ENCODE data around the gene DARS1. TPM values are rescaled to one million over a fixed set of nuclear protein-coding genes. Genes with fewer than 3 reads are reported as not detected.
A peak's percentile ranks its signal among the peaks of the same experiment; 100 is the strongest.

Gene DARS1
- total RNA-seq, 1 donor from 2014 or later = 82.9 TPM

DNA sequence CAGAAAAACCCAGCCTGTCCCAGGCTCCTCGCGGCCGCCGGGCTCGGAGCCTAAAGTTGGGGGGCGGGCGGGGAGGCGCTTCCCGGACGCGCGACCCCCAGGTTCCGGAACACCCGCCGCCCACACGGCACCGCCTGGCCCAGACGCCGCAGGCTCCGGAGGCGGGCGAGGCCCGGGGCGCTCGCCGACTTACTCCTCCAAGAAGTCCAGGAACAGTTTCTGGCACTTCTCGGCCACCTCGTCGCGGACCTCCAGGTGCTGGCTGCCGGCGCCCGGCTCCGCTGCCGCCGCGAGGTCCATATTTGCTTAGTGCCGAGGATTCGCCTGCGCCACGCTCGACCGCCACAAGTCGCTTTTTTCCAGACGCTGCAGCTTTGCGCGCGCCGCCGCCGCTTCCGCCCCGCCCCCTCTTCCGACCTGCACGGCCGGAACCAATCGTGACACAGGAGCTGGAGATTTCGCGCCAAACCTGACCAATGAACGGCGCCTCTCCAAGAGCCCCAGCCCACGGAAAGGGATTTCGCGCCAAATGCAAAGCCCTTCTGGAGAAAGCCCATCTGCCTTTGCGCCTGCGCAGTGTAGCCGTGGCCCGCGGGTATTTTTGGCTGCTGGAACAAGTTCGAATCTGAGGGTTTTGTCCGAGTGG lies 109.2 kb downstream of the DARS1 start, which contains the start of gene MCM6:
Gene MCM6, minus strand, starts transcription at position 378 of the 646 bp plus-strand sequence. Its CDS starts 78 bp downstream, at position 300.
- TF ChIP-seq, protein P1, sequence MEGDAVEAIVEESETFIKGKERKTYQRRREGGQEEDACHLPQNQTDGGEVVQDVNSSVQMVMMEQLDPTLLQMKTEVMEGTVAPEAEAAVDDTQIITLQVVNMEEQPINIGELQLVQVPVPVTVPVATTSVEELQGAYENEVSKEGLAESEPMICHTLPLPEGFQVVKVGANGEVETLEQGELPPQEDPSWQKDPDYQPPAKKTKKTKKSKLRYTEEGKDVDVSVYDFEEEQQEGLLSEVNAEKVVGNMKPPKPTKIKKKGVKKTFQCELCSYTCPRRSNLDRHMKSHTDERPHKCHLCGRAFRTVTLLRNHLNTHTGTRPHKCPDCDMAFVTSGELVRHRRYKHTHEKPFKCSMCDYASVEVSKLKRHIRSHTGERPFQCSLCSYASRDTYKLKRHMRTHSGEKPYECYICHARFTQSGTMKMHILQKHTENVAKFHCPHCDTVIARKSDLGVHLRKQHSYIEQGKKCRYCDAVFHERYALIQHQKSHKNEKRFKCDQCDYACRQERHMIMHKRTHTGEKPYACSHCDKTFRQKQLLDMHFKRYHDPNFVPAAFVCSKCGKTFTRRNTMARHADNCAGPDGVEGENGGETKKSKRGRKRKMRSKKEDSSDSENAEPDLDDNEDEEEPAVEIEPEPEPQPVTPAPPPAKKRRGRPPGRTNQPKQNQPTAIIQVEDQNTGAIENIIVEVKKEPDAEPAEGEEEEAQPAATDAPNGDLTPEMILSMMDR (IDR thresholded peaks at IDR 0.05; ENCODE audit: unreplicated experiment) = no peak
- Mint-ChIP-seq H3K4me3 (ENCODE audit: unreplicated experiment) (peak within 1 kb of the TSS; percentile 94), H3K36me3 (ENCODE audit: low read depth, unreplicated experiment) (peaks cover 3% of the 10 kb centered on the region), H3K4me1 (ENCODE audit: unreplicated experiment) (peaks cover 12% of the 10 kb centered on the region), H3K9me3 (ENCODE audit: unreplicated experiment) (no peaks in the 10 kb centered on the region), H3K27me3 (ENCODE audit: unreplicated experiment) (peaks cover 9% of the 10 kb centered on the region), H3K27ac (ENCODE audit: unreplicated experiment) (peak within 1 kb of the TSS; percentile 37)
- peak; percentile 95 for DNase-seq (ENCODE audit: low spot score)

DNA sequence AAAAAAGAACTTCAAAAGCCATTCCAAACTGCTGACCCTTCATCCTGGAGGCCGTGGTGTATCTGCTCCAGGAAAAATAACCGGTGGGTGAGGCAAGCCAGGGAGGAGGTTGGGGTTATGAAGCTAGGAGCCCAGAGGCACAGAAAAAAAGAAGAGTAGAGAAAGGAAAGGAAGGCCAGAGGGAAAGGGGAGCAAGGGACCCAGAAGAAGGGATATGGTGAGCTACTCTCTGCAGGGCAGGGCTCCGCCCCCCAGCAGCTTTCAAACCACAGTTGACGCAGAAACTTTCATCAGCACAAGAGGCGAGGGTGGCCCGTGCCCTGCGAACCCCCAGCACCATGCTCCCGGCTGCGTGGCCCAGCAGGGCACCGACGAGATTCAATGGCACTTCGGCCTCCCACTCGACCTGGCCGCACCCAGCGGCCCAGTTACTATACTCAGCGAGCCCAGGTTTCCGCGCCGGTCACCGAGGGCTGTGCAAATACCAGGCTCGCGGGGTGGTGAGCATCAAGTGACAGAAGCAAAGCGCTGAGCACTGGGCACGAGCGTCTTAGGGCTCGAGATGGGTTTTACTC lies 109.8 kb downstream of the DARS1 start:
- H3K4me1 Mint-ChIP-seq (ENCODE audit: unreplicated experiment) = peaks cover 12% of the 10 kb centered on the region
- no peaks in the 10 kb centered on the region for H3K9me3 Mint-ChIP-seq (ENCODE audit: unreplicated experiment)
- peaks cover 9% of the 10 kb centered on the region for H3K27me3 Mint-ChIP-seq (ENCODE audit: unreplicated experiment)
- peak; percentile 38 for DNase-seq (ENCODE audit: low spot score)
- peak overlapping the region; percentile 37 for H3K27ac Mint-ChIP-seq (ENCODE audit: unreplicated experiment)
- TF ChIP-seq, protein P1 (IDR thresholded peaks at IDR 0.05; ENCODE audit: unreplicated experiment) = no peak
- H3K4me3 Mint-ChIP-seq (ENCODE audit: unreplicated experiment) = peak overlapping the region; percentile 94
- peaks cover 3% of the 10 kb centered on the region for H3K36me3 Mint-ChIP-seq (ENCODE audit: low read depth, unreplicated experiment)

DNA sequence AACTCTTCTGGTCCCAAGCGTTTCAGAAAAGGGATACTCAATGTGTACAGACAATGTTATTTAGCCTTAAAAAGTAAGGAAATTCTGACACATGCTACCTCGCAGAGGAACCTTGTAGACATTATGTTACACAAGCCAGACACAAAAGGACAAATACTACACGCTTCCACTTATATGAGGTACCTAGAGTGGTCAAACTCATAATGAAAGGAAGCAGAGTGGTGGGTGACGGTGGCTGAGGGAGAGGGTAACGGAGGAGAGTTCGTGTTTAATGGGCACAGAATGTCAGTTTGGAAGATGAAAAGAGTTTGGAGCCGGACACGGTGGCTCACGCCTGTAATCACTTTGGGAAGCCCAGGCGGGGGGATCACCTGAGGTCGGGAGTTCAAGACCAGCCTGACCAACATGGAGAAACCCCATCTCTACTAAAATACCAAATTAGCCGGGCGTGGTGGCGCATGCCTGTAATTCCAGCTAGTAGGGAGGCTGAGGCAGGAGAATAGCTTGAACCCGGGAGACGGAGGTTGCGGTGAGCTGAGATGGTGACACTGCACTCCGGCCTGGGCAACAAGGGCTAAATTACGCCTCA lies 110.6 kb downstream of the DARS1 start:
- H3K9me3 Mint-ChIP-seq (ENCODE audit: unreplicated experiment) = no peaks in the 10 kb centered on the region
- peak overlapping the region; percentile 94 for H3K4me3 Mint-ChIP-seq (ENCODE audit: unreplicated experiment)
- H3K27me3 Mint-ChIP-seq (ENCODE audit: unreplicated experiment) = peaks cover 9% of the 10 kb centered on the region
- DNase-seq (ENCODE audit: low spot score) = no peak
- H3K27ac Mint-ChIP-seq (ENCODE audit: unreplicated experiment) = no peak overlapping the region
- peaks cover 3% of the 10 kb centered on the region for H3K36me3 Mint-ChIP-seq (ENCODE audit: low read depth, unreplicated experiment)
- TF ChIP-seq, protein P1 (IDR thresholded peaks at IDR 0.05; ENCODE audit: unreplicated experiment) = no peak
- peaks cover 12% of the 10 kb centered on the region for H3K4me1 Mint-ChIP-seq (ENCODE audit: unreplicated experiment)

DNA sequence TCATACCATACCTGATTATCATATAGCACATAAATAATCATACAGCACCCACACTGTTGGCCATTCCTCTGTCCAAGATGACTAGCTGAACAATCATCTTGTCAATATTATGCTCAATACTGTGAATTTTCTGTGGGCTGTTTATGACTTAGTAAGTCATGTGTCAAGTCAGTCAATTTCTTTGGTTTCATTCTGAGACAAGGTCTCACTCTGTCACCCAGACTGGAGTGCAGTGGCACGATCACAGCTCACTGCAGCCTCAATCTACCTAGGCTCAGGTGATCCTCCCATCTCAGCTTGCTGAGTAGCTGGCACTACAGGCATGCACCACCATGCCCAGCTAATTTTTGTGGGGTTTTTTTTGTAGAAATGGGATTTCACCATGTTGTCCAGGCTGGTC lies 114.9 kb downstream of the DARS1 start:
- H3K9me3 Mint-ChIP-seq (ENCODE audit: unreplicated experiment) = no peaks in the 10 kb centered on the region
- no peak for DNase-seq (ENCODE audit: low spot score)
- H3K27ac Mint-ChIP-seq (ENCODE audit: unreplicated experiment) = no peak overlapping the region
- H3K4me1 Mint-ChIP-seq (ENCODE audit: unreplicated experiment) = peaks cover 5% of the 10 kb centered on the region
- TF ChIP-seq, protein P1 (IDR thresholded peaks at IDR 0.05; ENCODE audit: unreplicated experiment) = no peak
- H3K36me3 Mint-ChIP-seq (ENCODE audit: low read depth, unreplicated experiment) = peaks cover 11% of the 10 kb centered on the region
- H3K4me3 Mint-ChIP-seq (ENCODE audit: unreplicated experiment) = no peak overlapping the region
- no peaks in the 10 kb centered on the region for H3K27me3 Mint-ChIP-seq (ENCODE audit: unreplicated experiment)

DNA sequence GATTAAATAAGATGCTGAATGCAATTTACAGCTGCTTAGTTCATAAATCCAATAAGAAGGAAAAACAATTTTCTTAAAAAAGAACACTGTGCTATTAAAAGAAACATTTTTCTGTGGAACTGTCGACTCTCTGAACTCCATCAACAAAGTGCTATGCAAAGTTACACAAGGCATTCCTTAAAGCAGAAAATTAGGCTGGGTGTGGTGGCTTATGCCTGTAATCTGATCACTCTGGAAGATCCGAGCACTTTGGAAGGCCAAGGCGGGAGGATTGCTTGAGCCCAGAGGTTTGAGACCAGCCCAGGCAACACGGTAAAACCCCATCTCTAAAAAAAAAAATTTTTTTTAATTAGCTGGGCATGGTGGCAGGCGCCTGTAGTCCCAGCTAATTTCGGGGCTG lies 122.2 kb downstream of the DARS1 start:
- Mint-ChIP-seq H3K36me3 (ENCODE audit: low read depth, unreplicated experiment) (peaks cover 18% of the 10 kb centered on the region), H3K4me1 (ENCODE audit: unreplicated experiment) (no peaks in the 10 kb centered on the region), H3K4me3 (ENCODE audit: unreplicated experiment) (no peak overlapping the region), H3K27me3 (ENCODE audit: unreplicated experiment) (no peaks in the 10 kb centered on the region), H3K9me3 (ENCODE audit: unreplicated experiment) (no peaks in the 10 kb centered on the region), H3K27ac (ENCODE audit: unreplicated experiment) (no peak overlapping the region)
- TF ChIP-seq, protein P1 (IDR thresholded peaks at IDR 0.05; ENCODE audit: unreplicated experiment) = no peak
- no peak for DNase-seq (ENCODE audit: low spot score)

All from endothelial cell (in vitro differentiated cells).